ENCODE results near the gene GRIFIN.

GRIFIN gene

DNA sequence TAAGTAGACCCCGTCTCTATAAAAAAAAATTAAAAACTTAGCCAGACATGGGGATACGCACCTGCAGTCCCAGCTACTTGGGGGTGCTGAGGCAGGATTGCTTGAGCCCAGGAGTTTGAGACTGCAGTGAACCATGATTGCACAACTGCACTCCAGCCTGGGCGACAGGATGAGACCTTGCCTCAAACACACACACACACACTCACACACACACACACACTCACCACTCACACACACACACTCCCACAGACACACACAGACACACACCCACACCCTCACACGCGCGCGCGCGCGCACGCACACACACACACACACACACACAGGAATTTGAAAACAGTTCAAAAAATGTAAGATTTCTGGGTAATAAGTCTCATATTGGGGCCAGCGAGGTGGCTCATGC is 8.7 kb upstream of the GRIFIN start:
- DNase-seq (ENCODE audit: low read depth), result no peak
- H3K4me3 ChIP-seq (ENCODE audit: low read depth, low read length), result no peak overlapping the region
- TF ChIP-seq, protein P1, sequence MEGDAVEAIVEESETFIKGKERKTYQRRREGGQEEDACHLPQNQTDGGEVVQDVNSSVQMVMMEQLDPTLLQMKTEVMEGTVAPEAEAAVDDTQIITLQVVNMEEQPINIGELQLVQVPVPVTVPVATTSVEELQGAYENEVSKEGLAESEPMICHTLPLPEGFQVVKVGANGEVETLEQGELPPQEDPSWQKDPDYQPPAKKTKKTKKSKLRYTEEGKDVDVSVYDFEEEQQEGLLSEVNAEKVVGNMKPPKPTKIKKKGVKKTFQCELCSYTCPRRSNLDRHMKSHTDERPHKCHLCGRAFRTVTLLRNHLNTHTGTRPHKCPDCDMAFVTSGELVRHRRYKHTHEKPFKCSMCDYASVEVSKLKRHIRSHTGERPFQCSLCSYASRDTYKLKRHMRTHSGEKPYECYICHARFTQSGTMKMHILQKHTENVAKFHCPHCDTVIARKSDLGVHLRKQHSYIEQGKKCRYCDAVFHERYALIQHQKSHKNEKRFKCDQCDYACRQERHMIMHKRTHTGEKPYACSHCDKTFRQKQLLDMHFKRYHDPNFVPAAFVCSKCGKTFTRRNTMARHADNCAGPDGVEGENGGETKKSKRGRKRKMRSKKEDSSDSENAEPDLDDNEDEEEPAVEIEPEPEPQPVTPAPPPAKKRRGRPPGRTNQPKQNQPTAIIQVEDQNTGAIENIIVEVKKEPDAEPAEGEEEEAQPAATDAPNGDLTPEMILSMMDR (IDR thresholded peaks at IDR 0.05; ENCODE audit: control insufficient read depth, extremely low read depth, insufficient read depth), result no peak

DNA sequence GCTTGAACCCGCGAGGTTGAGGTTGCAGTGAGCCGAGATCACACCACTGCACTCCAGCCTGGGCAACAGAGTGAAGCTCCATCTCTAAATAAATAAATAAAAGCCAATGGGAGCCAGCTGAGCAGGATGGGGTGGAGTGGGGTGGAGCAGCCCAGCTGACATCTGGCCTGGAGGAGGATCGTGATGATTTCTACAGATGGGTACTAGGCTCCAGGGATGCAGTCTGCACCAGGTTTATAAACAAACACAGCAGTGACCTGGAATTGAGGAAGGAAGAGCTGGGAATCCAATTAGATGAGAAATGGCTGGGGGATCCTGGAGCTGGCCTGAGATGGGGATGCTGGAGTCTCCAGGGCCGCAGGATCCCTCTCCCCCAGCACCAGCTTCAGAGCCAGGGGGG is 7.3 kb upstream of the GRIFIN start:
- DNase-seq (ENCODE audit: low read depth), result no peak
- H3K4me3 ChIP-seq (ENCODE audit: low read depth, low read length), result no peak overlapping the region
- TF ChIP-seq, protein P1 (IDR thresholded peaks at IDR 0.05; ENCODE audit: control insufficient read depth, extremely low read depth, insufficient read depth), result no peak

DNA sequence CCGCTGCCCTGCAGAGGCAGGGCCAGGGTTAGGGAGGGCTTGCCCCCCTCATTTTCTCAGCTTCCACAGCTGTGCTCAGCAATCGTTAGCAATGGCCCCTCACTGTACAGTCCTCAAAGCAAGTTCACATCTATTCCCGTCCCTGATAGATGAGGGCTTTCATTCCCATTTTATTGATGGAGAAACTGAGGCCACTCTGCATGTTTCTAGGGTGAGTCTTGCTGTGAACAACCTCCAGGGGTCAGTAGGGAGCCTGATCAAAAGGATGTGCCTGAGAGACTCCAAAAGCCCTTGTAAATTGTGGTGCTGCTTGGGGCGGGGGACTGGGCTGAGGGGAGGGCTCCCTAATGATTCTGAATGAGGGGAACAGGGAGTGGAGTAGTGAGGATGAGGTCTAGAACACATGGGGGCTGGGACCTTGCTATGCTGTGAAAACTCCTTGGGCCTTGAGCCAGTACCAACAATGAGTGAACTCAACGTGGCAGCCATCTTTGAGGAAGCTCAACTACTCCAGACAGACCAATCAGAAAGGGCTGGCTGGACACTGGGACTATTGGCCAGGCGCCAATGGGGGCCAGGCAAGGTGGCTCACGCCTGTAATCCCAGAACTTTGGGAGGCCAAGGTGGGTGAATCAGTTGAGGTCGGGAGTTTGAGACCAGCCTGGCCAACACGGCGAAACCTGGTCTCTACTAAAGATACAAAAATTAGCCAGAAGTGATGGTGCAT is 6.7 kb upstream of the GRIFIN start:
- DNase-seq (ENCODE audit: low read depth), result no peak
- no peak overlapping the region for H3K4me3 ChIP-seq (ENCODE audit: low read depth, low read length)
- TF ChIP-seq, protein P1 (IDR thresholded peaks at IDR 0.05; ENCODE audit: control insufficient read depth, extremely low read depth, insufficient read depth), result no peak

DNA sequence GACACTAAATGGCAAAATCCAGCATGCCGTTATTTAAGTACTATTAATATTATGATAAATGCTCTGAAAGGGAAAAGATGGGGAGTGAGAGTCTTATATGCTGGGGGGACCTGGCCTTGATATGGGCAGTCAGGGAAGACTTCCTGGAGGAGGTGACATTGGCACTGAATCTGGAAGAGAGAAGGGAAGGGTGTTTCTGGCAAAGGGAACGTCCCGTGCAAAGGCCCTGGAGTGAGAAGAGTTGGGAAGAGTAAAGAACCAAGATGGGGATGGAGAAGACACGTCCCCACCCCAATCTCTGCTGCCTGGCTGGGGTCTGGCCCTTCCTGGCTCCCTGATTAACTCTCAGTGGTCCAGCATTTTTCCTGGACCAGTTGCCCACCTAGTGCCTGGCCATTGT is 5.0 kb upstream of the GRIFIN start:
- DNase-seq (ENCODE audit: low read depth), result no peak
- no peak overlapping the region for H3K4me3 ChIP-seq (ENCODE audit: low read depth, low read length)
- TF ChIP-seq, protein P1 (IDR thresholded peaks at IDR 0.05; ENCODE audit: control insufficient read depth, extremely low read depth, insufficient read depth), result no peak

DNA sequence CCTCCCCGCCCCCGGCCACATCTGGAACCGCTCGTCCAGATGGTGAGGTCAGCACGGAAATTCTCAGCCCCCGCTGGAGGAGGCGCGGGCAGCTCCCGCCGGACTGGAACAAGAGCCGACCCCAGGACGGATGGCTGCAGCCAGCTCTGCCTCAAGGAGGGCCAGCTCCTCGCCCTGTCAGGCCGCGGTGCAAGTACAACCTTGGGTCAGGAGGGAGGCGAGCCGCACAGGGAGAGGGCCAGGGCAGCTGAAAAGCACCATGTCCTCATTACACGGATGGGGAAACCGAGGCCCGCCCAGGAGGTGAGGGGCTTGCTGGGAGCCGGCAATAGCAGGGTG is 3.8 kb upstream of the GRIFIN start:
- H3K4me3 ChIP-seq (ENCODE audit: low read depth, low read length), result no peak overlapping the region
- no peak for DNase-seq (ENCODE audit: low read depth)
- TF ChIP-seq, protein P1 (IDR thresholded peaks at IDR 0.05; ENCODE audit: control insufficient read depth, extremely low read depth, insufficient read depth), result no peak

DNA sequence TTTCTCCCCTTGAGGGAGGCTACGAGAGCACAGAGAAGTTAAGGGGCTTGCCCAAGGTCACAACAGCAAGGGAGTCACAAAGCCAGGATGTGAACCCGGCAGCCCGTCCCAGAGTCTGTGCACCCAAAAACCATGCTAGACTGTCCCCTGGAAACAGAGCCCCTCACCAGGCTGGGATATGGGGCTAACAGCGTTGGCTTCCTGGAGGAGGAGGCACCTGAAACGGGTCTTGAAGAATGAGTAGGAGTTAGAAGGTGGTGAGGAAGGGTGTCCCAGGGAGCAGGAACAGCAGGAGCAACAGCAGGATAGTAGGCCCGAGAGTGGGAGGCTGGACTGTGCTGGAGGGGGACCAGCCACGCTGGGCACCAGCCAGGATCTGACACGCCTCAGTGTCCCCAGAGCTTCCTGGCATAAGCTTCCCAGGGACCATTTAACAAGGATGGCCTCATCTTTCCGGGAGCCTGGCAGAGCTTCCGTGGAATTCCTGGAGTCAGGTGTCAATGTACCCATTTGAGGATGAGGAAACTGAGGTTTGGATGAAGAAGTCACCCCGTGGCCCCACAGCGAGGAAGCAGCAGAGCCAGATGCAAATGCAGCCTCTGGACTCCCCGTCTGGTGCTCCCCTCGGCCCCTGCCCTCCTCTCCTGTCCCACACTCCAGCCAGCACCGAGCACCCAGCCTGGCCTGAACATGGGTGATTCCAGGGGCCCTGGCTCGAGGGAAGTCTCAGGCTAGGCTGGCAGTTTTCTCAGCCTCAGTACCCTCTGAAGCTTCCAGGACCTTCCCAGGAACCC is 3.3 kb upstream of the GRIFIN start:
- TF ChIP-seq, protein P1 (IDR thresholded peaks at IDR 0.05; ENCODE audit: control insufficient read depth, extremely low read depth, insufficient read depth), result no peak
- DNase-seq (ENCODE audit: low read depth), result no peak

More for the DNA sequence above, 3.3 kb upstream of the GRIFIN start:
- H3K4me3 ChIP-seq (ENCODE audit: low read depth, low read length), result no peak overlapping the region

All from LNCaP clone FGC (cell line).